ENCODE data around the gene SPATA17.

DNA sequence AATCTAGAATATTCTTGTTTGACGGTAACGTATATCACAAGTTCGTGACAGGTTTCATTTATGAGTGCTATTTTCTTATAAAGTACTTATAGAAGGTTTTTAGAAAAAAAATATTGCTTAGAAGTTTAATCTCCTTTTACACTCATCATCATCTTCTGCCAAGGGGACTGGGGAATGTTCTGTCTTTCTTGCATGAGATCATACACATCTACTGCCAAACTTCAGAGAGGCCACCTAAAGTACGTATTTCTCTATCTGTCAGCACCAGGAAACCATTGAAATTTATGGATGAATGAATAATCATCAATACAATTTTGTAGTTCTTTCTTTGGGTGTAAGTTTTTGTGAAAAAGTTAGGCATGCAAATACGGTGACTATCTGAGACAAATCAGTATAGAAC lies 245.8 kb downstream of the SPATA17 start:
- TF ChIP-seq, protein P1, sequence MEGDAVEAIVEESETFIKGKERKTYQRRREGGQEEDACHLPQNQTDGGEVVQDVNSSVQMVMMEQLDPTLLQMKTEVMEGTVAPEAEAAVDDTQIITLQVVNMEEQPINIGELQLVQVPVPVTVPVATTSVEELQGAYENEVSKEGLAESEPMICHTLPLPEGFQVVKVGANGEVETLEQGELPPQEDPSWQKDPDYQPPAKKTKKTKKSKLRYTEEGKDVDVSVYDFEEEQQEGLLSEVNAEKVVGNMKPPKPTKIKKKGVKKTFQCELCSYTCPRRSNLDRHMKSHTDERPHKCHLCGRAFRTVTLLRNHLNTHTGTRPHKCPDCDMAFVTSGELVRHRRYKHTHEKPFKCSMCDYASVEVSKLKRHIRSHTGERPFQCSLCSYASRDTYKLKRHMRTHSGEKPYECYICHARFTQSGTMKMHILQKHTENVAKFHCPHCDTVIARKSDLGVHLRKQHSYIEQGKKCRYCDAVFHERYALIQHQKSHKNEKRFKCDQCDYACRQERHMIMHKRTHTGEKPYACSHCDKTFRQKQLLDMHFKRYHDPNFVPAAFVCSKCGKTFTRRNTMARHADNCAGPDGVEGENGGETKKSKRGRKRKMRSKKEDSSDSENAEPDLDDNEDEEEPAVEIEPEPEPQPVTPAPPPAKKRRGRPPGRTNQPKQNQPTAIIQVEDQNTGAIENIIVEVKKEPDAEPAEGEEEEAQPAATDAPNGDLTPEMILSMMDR (IDR thresholded peaks at IDR 0.05): no peak
- TF ChIP-seq POLR2A (IDR thresholded peaks at IDR 0.05): no peak
